HG03159 (cell line): ENCODE data around the gene NME2.
"Not testable (repeated sequence)": the region's sequence is repeated elsewhere in the genome, so short reads cannot be mapped to it uniquely, and the experiment has no call there.

Source experiments
- ATAC-seq: cut with Tn5 transposase; IDR thresholded peaks from one replicate; pipeline ENCODE4 v1.9.1; 2021; ENCODE audit warnings: mild to moderate bottlenecking, moderate library complexity; ENCODE audit not compliant: unreplicated experiment

NME2 gene

DNA sequence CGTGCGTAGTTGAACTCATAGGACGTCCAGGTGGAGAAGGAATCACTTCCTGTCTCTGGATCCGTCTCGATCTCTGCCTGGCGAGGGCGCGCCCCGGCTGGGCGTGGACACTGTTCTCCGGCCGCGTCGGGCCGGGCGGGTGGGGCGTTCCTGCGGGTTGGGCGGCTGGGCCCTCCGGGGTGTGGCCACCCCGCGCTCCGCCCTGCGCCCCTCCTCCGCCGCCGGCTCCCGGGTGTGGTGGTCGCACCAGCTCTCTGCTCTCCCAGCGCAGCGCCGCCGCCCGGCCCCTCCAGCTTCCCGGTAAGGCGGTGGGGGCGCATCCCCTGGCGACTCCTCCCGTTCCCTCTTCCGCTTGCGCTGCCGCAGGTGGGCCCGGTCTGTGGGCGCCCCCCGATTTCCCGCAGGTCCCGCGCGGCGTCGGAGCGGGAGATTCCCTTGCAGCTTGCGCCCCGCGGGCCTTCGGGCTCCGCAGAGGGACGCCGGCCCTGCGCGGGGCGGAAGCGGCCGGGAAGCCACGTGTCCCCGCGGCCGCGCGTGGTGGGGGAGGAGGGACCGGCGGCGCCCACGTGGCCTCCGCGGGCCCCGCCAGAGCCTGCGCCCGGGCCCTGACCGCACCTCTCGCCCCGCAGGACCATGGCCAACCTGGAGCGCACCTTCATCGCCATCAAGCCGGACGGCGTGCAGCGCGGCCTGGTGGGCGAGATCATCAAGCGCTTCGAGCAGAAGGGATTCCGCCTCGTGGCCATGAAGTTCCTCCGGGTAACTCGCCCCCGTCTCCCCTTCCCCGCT lies at the start of gene NME2:
TSS of gene NME2 (plus strand) at position 214 of the 789 bp plus-strand sequence. CDS start at position 634, 420 bp downstream.
- ATAC-seq: peak; percentile 82

DNA sequence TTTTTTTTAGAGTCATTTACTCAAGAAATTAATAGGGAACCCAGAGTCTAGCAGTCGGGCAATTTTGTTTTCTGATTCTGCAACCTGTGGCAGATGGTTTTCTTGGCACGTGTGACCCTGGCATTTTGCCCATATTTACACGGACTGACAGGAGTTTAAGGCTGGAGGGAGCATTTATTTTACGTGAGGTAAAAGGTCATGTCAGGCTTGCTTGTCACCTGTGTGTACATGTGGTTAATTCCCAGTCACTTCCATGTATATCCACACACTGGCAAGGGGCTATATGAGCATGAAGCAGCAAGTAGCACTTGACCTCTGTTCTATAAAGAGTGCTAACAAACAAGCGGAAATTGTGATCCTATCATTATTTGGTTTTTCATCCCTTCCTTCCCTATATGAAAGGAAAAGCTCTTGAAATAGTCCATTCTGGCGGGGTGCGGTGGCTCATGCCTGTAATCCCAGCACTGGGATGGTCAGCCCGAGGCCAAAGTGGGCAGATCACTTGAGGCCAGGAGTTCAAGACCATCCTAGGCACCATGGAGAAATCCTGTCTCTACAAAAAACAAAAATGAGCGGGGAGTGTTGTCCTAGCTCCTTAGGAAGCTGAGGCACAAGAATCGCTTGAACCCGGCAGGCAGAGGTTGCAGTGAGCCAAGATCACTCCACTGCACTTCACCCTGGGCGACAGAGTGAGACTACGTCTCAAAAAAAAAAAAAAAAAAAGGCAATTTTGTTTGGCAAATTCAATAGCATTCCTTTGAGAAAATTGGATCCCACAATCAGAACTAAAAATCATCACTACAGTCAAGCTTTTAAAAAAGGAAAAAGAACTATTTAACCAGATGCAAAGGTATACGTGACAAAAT lies 47.6 kb upstream of the NME2 start:
- no peak for ATAC-seq

DNA sequence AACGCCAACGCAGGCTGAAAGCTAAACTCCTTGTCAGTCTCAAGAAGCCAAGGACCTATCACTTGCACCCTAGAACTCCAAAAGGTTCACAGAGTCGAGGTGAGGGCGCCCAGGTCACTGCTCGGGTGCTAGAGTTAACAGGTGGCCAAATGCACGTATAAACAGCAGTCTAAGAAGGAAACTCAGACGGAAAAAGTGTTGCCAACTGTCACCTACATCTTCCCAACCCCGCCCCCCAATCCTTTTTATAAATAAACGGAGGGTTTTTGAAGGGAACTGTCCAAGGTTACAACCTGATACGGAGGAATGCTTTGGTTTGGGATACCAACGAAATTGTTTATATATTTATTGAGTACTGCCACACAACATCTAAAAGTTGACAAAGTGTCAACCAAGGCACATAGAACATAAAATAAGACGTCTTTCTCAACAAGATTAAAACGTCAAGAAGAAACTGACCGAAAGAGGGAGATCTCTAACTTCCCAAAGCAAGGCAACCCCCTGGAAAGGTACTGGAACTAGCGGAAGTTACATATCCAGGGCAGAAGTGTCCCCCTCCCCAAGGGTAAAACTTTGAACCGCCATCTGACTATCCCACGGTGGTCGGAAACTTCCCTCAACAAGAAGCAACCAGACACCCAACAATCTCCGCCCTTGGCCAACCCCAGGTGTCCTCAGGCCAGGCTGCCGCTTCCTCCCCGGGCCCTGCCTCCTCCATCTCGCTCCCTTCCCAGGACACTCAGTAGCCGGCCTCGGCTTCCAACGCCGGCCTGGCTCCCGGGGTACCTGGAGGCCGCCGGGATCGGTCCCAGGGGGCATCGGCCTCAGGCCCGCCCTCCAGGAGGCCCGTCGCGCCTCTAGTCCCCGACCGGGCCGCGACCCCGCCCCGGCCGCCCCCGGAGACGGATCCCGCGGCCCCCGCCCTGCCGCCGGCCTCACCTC lies 46.5 kb upstream of the NME2 start:
- ATAC-seq: peak; percentile 24

DNA sequence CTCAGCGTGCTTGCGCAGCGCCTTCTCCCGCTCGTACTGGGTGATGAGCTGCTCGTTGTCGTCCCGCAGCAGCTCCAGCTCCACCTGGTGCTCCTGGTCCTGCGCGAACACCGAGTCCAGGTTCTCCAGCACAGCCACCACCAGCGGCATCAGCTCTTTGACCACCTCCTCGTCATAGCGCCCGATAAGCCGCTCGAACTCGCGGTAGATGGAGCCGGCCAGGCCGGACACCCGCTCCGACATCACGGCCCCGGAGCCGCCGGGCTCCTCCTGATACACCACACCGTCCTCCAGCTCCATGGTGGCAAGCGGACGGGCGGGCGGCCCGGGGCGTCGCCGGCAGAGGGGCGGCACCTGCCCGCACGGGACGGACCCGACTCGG lies 45.9 kb upstream of the NME2 start:
- peak; percentile 42 for ATAC-seq

DNA sequence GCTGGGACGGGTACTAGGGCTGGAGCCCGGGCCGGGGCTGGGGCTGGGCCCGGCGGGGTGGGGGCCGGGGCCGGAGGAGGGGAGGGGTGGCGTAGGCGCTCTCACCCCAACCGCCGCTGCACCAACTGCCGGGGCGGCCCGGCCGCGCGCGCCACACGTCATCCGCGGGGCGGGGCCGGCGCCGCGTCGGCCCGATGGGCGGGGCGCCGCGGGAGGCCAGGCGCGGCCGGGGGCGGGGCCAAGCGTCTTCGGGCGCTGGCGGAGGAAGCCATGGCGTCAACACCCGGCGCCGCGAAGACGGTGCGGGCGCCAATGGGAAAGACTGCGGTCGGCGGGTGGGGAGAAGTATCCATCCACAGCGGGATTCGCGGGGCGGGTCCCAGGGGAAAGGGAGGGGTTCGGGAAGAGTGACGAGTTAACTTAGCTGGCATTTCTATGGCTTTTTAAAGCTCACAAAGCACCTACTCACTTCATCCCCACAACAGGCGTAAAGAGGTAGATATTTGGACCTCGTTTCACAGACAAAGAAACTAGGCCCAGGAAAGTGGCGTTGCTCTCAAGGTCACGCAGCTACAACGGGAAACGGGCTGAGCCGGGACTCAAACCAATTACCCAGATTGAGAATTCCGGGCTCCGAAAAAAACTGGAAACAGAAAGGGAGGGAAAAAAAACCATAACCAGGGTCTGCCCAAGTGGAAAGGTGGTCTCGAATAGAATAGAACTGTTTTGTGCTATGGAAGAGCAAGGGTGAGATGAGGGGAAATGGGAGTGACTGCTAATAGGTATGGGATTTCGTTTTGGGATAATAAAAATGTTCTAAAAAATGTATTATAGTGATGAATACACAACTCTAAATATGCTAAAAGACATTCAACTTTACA lies 45.2 kb upstream of the NME2 start, which contains the start of gene SPAG9:
TSS of gene SPAG9 (minus strand) at position 130 of the 881 bp plus-strand sequence. CDS start 212 bp downstream, outside the sequence.
- ATAC-seq: peak; percentile 64

DNA sequence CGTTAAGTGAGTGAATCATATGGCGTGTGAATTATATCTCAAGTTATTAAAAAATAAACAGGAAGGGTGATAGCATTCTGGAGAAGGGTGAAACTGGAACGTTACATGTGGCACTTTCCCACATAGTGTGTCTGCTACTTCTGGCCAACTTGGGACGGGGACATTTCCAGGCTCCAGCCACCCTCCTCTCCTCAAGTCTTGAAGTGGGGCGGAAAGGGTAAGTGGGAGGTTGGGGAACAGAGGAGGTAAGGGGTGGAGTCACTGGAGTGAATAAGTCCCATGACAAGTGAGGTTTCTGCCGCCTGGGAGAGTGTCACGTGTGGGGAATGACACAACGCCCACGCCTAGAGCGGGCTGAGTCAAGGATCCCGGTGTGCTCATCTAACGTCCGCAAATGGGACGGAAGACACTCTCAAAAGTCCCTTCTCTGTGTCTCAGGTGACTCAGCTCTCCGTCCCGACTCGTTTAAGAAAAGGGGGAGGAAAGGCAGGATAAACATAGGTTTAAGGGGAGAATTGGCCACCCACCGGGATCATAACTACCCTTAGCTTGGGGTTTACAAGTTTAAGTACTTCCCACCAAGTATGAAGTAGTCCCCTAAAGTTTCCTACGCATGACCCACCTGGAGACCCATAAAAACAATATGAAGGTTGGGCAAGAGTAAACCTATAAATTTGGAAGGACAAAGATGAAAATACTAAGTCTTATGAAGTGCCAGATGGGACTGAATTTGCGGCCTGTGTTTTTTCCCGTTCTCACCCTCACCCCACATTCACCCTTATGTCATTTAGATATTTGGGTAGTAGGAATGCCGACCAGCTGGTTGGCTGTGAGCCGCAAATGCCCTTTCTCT lies 44.4 kb upstream of the NME2 start:
- peak; percentile 27 for ATAC-seq

DNA sequence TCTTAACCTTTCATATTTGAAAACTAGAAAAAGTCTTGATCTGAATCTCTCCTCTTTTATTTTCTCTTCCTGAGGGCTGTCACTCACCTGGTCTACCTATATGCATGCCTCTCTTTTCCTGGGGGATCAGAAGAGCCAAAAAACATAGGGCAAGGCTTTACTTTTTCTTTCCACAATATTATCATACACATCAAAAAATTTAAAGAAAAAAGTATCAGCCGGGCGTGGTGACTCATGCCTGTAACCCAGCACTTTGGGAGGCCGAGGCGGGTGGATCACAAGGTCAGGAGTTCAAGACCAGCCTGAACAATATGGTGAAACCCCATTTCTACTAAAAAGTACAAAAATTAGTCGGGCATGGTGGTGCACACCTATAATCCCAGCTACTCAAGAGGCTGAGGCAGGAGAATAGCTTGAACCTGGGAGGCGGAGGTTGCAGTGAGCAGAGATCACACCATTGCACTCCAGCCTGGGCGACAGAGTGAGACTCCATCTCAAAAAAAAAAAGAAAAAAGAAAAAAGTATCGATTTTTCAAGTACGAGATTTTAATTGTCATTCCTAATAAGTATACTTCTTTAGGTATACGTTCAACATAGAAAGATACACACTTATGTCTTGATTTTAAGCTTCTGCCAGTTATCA lies 43.6 kb upstream of the NME2 start:
- ATAC-seq: not testable (repeated sequence)

DNA sequence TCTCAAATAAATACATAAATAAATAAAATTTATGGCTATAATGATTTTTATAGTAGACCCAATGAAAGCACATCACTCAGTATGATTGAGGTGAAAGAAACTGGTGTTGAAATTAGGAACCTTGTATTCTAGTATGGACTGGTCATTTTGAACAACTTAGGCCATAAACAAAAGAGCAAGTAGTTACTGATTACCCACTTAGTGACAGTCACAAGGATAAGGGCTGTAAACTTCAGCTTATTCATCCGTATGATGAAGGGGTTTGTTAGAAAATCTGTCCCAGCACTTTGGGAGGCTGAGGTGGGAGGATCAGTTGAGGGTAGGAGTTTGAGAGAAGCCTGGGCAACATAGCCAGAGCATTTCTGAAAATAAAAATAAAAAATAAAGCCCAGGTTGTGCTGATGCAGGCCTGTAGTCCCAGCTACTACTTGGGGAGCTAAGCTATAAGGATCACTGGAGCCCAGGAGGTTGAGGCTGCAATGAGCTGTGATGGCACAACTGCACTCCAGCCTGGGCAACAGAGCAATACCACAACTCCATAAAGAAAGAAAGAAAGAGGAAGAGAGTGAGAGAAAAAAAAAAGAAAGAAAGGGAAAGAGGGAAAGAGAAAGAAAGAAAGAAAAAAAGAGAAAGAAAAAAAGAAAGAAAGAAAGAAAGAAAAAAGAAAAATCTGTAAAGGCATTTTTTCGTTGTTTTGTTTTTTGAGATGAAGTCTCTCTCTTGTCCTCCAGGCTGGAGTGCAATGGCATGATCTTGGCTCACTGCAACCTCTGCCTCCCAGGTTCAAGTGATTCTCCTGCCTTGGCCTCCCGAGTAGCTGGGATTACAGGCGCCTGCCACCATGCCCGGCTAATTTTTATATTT lies 41.3 kb upstream of the NME2 start:
- no peak for ATAC-seq

DNA sequence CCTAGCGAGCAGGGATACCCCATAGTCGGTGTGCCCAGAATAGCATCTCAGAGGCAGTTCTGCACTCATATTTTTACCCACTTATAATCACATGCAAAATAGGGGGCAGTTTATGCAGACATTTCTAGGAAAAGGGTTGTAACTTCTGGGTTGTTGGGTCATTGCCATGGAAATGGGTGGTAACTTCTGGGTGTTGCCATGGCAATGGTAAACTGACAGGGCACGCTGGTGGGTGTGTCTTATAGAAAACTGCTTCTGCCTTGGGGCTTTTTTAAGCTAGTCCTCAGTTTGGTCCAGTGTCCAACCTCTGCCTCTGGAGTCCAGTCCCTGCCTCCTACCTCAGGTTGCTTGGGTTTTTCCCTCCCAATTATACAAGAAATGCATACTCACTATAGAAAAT lies 38.1 kb upstream of the NME2 start:
- no peak for ATAC-seq

DNA sequence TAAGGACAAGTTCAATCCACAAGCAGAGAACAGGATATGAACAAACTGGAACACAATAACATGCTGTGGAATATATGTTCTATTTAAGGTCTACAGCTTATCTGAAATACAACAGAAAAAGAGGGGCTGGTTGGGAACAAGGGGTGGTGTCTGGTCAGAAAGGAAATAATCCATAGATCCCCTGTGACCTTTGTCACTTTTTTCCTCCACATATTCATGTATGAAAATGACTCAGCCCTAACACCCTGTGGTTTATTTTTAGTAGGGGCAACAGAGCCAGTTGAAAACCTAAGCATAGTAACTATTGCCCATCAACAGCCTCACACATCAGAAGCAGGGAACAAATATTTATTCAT lies 33.3 kb upstream of the NME2 start:
- ATAC-seq: no peak

DNA sequence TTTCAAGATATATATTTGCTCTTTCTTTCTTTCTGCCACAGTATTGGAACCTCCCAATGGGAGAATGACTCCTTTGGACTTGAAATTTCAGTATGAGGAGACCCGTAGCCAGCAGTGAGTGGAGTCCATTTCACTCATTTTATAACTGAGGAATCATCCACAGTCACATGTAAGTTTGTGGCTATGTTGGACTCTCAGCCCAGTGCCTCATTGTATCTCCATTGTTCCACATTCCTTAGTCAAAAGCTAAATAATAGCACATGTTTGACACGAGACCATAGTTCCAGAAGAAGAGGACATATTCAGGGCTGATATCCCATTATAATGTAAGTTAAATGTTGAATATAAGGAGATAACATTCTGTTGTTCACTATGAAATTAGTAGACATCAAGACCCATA lies 32.8 kb upstream of the NME2 start:
- ATAC-seq: no peak

DNA sequence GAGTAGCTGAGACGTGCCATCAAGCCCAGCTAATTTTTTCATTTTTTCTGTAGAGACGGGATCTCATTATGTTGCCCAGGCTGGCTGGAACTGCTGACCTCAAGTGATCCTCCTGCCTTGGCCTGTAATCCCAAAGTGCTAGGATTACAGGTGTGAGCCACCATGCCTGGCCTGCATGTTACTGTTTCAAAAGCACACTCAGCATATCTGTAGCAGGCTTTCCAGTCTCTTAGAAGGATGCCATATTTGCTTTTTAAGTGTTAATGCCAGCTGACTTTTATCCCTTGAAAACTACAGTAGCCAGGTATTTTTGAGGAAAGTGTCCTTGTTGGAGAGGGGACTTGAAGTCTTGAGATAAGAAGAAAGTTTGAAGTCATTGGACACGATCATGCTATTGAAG lies 30.3 kb upstream of the NME2 start:
- ATAC-seq: no peak

DNA sequence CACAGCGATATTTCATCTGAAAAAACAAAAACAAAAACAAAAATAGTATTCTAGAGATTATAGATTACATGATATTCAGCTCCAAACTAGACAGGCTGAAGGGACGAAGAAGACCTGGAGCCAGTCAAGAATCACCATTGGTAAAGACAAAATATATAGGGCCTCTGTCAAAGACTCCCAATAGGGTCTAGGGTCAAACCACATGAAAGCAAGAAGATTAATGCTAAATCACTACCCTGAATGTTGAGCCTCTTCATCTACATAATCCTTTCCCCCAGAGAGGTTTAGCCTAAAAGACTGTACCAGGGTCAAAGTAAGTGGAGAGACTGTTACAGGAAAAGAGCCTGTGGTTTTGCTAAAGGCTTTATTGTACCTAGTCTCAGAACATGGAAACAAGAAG lies 23.6 kb upstream of the NME2 start:
- no peak for ATAC-seq

DNA sequence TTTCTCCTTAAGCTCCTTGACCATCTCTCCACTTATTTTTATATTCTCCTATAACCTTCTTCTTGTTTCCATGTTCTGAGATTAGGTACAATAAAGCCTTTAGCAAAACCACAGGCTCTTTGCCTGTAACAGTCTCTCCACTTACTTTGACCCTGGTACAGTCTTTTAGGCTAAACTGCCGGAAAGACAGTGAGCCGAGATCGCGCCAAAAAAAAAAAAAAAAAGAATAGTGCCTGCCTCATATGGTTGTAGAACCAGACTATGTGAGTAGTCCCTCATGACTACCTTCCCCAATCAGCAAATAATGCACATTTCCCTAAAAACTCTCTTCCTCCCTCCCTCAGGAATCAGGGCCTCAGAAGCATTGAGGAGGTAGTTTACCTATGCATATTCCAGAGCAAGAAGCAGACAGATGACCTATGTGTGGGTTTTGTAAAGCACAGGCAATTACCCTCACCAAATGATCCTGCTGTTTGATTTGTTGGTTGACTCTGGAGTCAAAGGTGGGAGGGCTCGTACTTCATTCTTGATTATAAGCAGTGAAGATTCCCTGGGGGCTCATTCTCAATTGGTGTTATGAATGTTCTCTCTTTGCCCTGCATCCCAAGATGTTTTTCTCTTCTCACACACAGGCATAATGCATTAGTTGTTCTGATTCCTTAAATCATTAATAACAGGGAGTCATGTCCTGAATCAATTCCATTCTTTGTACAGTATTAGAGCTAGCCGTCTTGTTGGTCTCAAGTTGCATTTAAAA lies 21.8 kb upstream of the NME2 start:
- ATAC-seq: no peak

DNA sequence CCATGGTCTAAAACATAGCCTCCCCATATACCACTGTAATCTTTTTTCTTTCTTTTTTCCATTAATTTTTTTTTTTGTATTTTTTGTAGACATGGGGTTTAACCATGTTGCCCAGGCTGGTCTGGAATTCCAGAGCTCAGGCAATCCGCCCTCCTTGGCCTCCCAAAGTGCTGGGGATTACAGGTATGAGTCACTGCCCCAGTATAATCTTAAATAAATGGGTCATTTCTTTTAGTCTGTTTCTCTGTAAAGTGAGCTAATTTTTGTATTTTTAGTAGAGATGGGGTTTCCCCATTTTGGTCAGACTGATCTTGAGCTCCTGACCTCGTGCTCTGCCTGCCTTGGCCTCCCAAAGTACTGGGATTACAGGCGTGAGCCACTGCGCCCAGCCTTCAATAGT lies 18.6 kb upstream of the NME2 start:
- no peak for ATAC-seq

DNA sequence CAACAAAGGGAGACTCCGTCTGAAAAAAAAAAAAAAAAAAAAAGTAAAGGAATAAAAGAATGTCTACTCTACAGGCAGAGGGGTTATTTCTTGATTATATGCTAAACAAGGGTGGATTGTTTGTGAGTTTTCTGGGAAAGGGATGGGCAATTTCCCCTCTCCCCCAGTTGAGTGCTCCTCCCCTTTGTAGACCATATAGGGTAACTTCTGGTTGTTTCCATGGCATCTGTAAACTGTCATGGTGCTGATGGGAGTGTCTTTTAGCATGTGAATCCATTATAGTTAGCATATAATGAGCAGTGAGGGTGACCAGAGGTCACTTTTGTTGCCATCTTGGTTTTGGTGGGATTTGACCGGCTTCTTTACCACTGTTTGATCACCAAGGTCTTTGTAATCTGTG lies 17.0 kb upstream of the NME2 start:
- ATAC-seq: no peak

DNA sequence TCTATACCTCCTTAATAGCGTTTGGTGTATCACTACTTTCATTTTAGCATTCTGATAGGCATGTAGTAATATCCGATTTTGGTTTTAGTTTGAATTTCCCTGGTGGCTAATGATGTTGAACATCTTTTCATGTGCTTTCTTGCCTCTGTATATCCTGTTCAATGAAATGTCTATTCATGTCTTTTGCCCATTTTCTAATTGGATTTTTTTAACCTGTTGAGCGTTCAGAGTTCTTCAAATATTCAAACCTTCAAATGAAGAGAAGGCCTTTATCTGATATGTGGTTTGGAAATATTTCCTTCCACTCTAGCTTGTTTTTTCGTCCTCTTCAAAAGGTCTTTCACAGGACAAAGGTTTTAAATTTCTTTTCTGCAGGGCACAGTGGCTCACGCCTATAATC lies 15.3 kb upstream of the NME2 start:
- ATAC-seq: no peak
